Measurements from ENCODE around the gene CTR9.

Gene CTR9

GRCh38 chr11:10750838-10751580 is at the start of gene CTR9:
TSS of gene CTR9 (plus strand) at chr11:10751246. CDS start at chr11:10751413, 167 bp downstream.
- peak; percentile 91 for DNase-seq

- DNase-seq: no peak
Measured at GRCh38 chr11:10701982-10702381, 49.1 kb upstream of the CTR9 start.

- no peak for DNase-seq
Measured at GRCh38 chr11:10708131-10708530, 42.9 kb upstream of the CTR9 start.

- no peak for DNase-seq
Measured at GRCh38 chr11:10709299-10710086, 41.6 kb upstream of the CTR9 start.

- DNase-seq: no peak
Measured at GRCh38 chr11:10715571-10715970, 35.5 kb upstream of the CTR9 start.

GRCh38 chr11:10716122-10716521 is 34.9 kb upstream of the CTR9 start:
- no peak for DNase-seq

- DNase-seq: no peak
Measured at GRCh38 chr11:10716543-10717259, 34.3 kb upstream of the CTR9 start.

- no peak for DNase-seq
Measured at GRCh38 chr11:10719616-10720015, 31.4 kb upstream of the CTR9 start.

- DNase-seq: no peak
Measured at GRCh38 chr11:10720881-10721376, 30.1 kb upstream of the CTR9 start.

GRCh38 chr11:10722307-10722706 is 28.7 kb upstream of the CTR9 start:
- DNase-seq: no peak

GRCh38 chr11:10725114-10725906 is 25.7 kb upstream of the CTR9 start:
- DNase-seq: peak; percentile 15

- no peak for DNase-seq
Measured at GRCh38 chr11:10725907-10726253, 25.2 kb upstream of the CTR9 start.

GRCh38 chr11:10727146-10727851 is 23.7 kb upstream of the CTR9 start:
- DNase-seq: no peak

GRCh38 chr11:10728154-10728553 is 22.9 kb upstream of the CTR9 start:
- DNase-seq: no peak

GRCh38 chr11:10728789-10729472 is 22.1 kb upstream of the CTR9 start:
- DNase-seq: no peak

GRCh38 chr11:10730151-10730550 is 20.9 kb upstream of the CTR9 start:
- no peak for DNase-seq

- DNase-seq: no peak
Measured at GRCh38 chr11:10731064-10731680, 19.9 kb upstream of the CTR9 start.

- peak; percentile 87 for DNase-seq
Measured at GRCh38 chr11:10735481-10736475, 15.3 kb upstream of the CTR9 start.

- peak; percentile 53 for DNase-seq
Measured at GRCh38 chr11:10742460-10743208, 8.4 kb upstream of the CTR9 start.

Data from CD4-positive, alpha-beta T cell treated with Interleukin-10 for 1 hour (primary cell).